Prostate gland (tissue), 2 donors: Measurements from ENCODE around the gene SHISAL1.

Source experiments
- CTCF ChIP-seq, 4 experiments: fragments of 200-600 bp in 2 of 4; fragments of 450-650 bp in 2 of 4; sonication (generic) in 2 of 4; IDR thresholded peaks; 1 replicate in 3 of 4; 2 replicates in 1 of 4; pipeline ENCODE4 v1.5.1; 2016 to 2019; ENCODE audit warnings: antibody characterized with exemption in 4 of 4, mild to moderate bottlenecking in 2 of 4, moderate library complexity in 2 of 4
- POLR2AphosphoS5 ChIP-seq: sonication (generic); formaldehyde crosslinking; IDR thresholded peaks from one replicate; pipeline ENCODE4 v1.6.1; 2017; ENCODE audit warnings: antibody characterized with exemption

GRCh38 chr22:44206696-44207095, 106.1 kb downstream of the SHISAL1 start:
- TF ChIP-seq POLR2AphosphoS5 = no peak
- no peak for TF ChIP-seq CTCF (IDR thresholded peaks at IDR 0.05)
